ENCODE results near the gene CEP95. TPM values are rescaled to one million over a fixed set of nuclear protein-coding genes. Genes with fewer than 3 reads are reported as not detected.
A peak's percentile ranks its signal among the peaks of the same experiment; 100 is the strongest.

Gene CEP95
- total and polyA plus RNA-seq, 4 experiments from 2014 or later = 6.4 to 108 (median 61.8) TPM

DNA sequence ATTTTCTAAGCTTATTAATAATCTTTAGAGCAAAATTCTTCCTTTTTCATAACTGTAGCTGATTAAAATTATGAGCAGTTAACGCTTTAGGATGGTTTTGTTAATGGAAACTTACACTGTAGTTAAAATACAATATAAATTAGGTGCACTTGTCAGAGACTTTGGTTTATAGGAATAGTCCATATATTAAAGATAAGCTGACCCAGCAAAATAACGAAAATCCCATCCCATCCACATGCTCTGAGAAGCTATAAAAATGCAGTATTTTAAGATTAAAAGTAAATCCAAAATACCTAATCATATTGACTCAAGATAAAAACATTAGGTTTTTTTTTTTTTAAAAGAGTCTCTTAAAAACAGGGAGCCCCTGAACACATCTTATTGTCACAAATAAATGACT is 38.0 kb downstream of the CEP95 start:
- no peaks in the 10 kb centered on the region for H3K27me3 Mint-ChIP-seq
- POLR2A ChIA-PET (ENCODE audit: partially characterized antibody) = interaction anchor here (1.2 kb wide), 1 partner anchor 39 kb away, joined by 4 read pairs; the partner anchor contains the start of gene DDX5
- H3K36me3 ChIP-seq (ENCODE audit: insufficient read depth, low read length) = peaks cover 20% of the 10 kb centered on the region
- no peak for DNase-seq
- intact Hi-C loops (cut with micrococcal nuclease) = no loop called here
- H3K27me3 ChIP-seq (ENCODE audit: insufficient read depth, low read length) = no peaks in the 10 kb centered on the region
- H3K27ac Mint-ChIP-seq = no peak overlapping the region
- no peak overlapping the region for H3K4me3 ChIP-seq (ENCODE audit: low read length in 2 of 2)
- peaks cover 0 to 2% (median 0%) of the 10 kb centered on the region in 4 donors for H3K4me1 Mint-ChIP-seq
- H3K36me3 Mint-ChIP-seq = peaks cover 25 to 50% of the 10 kb centered on the region in 2 donors
- no peak overlapping the region for H3K4me3 Mint-ChIP-seq
- no peak overlapping the region for H3K27ac ChIP-seq (ENCODE audit: low read depth, low read length)
- no peaks in the 10 kb centered on the region for H3K9me3 ChIP-seq (ENCODE audit: control insufficient read depth in 1 of 2, low read length in 2 of 2)
- CTCF ChIA-PET (ENCODE audit: partially characterized antibody) = interaction anchor here (1.1 to 1.4 kb wide), 3 partner anchors 125 to 192 kb away, joined by 3 to 6 read pairs (median 4); no protein-coding TSS in a partner anchor
- H3K9me3 Mint-ChIP-seq = no peaks in the 10 kb centered on the region
- no peaks in the 10 kb centered on the region for H3K4me1 ChIP-seq (ENCODE audit: insufficient read depth, low read length)

DNA sequence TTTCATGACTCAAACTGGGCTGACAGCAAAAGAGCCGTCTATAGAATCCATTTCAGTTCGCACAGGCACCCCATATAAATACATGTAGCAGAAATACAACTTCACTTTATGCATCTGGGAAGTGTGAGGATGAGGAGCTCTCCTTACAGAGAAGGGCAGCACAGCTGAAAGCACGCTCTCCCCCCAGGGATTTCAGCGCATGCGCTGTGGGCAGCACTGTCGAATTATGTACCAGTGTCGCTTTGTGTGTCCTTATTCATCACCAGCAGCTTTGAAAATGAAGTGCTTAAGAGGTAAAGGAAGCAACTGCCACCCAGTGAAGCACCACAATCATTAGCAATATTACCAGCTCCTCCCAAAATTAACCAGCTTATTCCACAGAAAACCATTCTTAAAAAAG is 39.9 kb downstream of the CEP95 start:
- Mint-ChIP-seq H3K36me3 (peaks cover 35 to 66% of the 10 kb centered on the region in 2 donors), H3K9me3 (no peaks in the 10 kb centered on the region), H3K27me3 (no peaks in the 10 kb centered on the region), H3K4me1 (peaks cover 0 to 2% (median 0%) of the 10 kb centered on the region in 4 donors), H3K4me3 (no peak overlapping the region), H3K27ac (peak overlapping the region in 2 of 7 donors; percentile 37 to 49)
- H3K36me3 ChIP-seq (ENCODE audit: insufficient read depth, low read length) = peaks cover 26% of the 10 kb centered on the region
- no peaks in the 10 kb centered on the region for H3K27me3 ChIP-seq (ENCODE audit: insufficient read depth, low read length)
- DNase-seq = no peak
- ChIA-PET CTCF (ENCODE audit: partially characterized antibody) (interaction anchor here (3.3 kb wide), 1 partner anchor 9 kb away, joined by 10 read pairs; no protein-coding TSS in a partner anchor), POLR2A (ENCODE audit: partially characterized antibody) (interaction anchor here (1.0 kb wide), 1 partner anchor 115 kb away, joined by 3 read pairs; the partner anchor contains the start of gene SMURF2)
- H3K4me3 ChIP-seq (ENCODE audit: low read length in 2 of 2) = no peak overlapping the region
- H3K27ac ChIP-seq (ENCODE audit: low read depth, low read length) = no peak overlapping the region
- no peaks in the 10 kb centered on the region for H3K9me3 ChIP-seq (ENCODE audit: control insufficient read depth in 1 of 2, low read length in 2 of 2)
- intact Hi-C loops (cut with micrococcal nuclease) = no loop called here
- H3K4me1 ChIP-seq (ENCODE audit: insufficient read depth, low read length) = no peaks in the 10 kb centered on the region

DNA sequence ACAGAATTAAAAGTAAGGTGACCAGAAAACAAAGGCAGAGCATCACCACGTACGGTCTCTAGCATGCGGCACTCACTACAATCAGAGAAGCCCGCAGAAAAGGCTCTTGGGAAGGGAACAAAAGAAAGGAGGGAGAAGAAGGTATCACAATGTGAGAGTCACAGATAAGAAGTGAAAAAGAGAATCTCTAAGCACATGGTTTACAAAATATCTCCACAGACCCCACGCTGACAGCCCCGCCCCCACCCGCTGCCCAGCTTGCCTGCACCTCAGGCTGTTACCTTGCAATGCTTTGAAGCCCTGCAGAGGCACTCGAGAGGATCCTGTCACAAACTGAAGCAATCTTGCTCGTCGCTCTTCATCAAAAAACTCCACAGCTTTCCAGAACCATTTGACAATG is 40.5 kb downstream of the CEP95 start:
- H3K27me3 Mint-ChIP-seq = no peaks in the 10 kb centered on the region
- peaks cover 0 to 2% (median 0%) of the 10 kb centered on the region in 4 donors for H3K4me1 Mint-ChIP-seq
- no peaks in the 10 kb centered on the region for H3K9me3 Mint-ChIP-seq
- Histone ChIP-seq H3K4me1 (ENCODE audit: insufficient read depth, low read length) (no peaks in the 10 kb centered on the region), H3K27ac (ENCODE audit: low read depth, low read length) (no peak overlapping the region), H3K4me3 (ENCODE audit: low read length in 2 of 2) (no peak overlapping the region), H3K9me3 (ENCODE audit: control insufficient read depth in 1 of 2, low read length in 2 of 2) (no peaks in the 10 kb centered on the region), H3K36me3 (ENCODE audit: insufficient read depth, low read length) (peaks cover 22% of the 10 kb centered on the region), H3K27me3 (ENCODE audit: insufficient read depth, low read length) (no peaks in the 10 kb centered on the region)
- peak overlapping the region in 1 of 7 donors; percentile 78 for H3K27ac Mint-ChIP-seq
- H3K36me3 Mint-ChIP-seq = peaks cover 41 to 64% of the 10 kb centered on the region in 2 donors
- intact Hi-C loops (cut with micrococcal nuclease) = no loop called here
- ChIA-PET POLR2A (ENCODE audit: partially characterized antibody) (interaction anchor here (1.0 kb wide), 1 partner anchor 115 kb away, joined by 3 read pairs; the partner anchor contains the start of gene SMURF2), CTCF (ENCODE audit: partially characterized antibody) (interaction anchor here (1.1 to 3.3 kb wide), 2 partner anchors 10 to 127 kb away, joined by 3 to 10 read pairs; no protein-coding TSS in a partner anchor)
- no peak for DNase-seq
- H3K4me3 Mint-ChIP-seq = no peak overlapping the region

DNA sequence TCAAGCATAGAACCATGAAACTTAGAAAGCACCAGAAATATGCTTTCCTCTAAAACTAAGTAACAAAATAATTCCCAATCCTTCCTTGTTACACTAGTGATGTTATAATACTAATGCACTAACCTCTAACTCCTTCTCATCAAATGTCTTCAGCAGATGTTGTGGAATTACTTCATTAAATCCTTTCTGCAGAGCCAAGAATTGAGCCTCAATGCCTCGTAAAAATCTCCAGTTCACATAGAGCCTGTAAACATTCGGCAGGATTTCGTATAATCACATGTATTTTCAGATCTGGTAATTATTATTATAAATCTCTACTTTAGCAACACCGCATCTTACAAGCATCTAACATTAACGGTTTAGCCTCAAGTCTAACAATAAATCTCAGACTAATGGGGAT is 44.7 kb downstream of the CEP95 start:
- Mint-ChIP-seq H3K9me3 (no peaks in the 10 kb centered on the region), H3K27ac (peak overlapping the region in 4 of 7 donors; percentile 36 to 67 (median 46)), H3K36me3 (peaks cover 44 to 73% of the 10 kb centered on the region in 2 donors), H3K4me3 (no peak overlapping the region), H3K27me3 (no peaks in the 10 kb centered on the region), H3K4me1 (no peaks in the 10 kb centered on the region)
- H3K27me3 ChIP-seq (ENCODE audit: insufficient read depth, low read length) = no peaks in the 10 kb centered on the region
- ChIA-PET CTCF (ENCODE audit: partially characterized antibody) (no interaction called here), POLR2A (ENCODE audit: partially characterized antibody) (interaction anchor here (0.9 kb wide), 1 partner anchor 25 kb away, joined by 3 read pairs; no protein-coding TSS in a partner anchor)
- intact Hi-C loops (cut with micrococcal nuclease) = no loop called here
- no peak overlapping the region for H3K27ac ChIP-seq (ENCODE audit: low read depth, low read length)
- peaks cover 48% of the 10 kb centered on the region for H3K36me3 ChIP-seq (ENCODE audit: insufficient read depth, low read length)
- no peaks in the 10 kb centered on the region for H3K9me3 ChIP-seq (ENCODE audit: control insufficient read depth in 1 of 2, low read length in 2 of 2)
- H3K4me1 ChIP-seq (ENCODE audit: insufficient read depth, low read length) = no peaks in the 10 kb centered on the region
- H3K4me3 ChIP-seq (ENCODE audit: low read length in 2 of 2) = no peak overlapping the region
- no peak for DNase-seq

DNA sequence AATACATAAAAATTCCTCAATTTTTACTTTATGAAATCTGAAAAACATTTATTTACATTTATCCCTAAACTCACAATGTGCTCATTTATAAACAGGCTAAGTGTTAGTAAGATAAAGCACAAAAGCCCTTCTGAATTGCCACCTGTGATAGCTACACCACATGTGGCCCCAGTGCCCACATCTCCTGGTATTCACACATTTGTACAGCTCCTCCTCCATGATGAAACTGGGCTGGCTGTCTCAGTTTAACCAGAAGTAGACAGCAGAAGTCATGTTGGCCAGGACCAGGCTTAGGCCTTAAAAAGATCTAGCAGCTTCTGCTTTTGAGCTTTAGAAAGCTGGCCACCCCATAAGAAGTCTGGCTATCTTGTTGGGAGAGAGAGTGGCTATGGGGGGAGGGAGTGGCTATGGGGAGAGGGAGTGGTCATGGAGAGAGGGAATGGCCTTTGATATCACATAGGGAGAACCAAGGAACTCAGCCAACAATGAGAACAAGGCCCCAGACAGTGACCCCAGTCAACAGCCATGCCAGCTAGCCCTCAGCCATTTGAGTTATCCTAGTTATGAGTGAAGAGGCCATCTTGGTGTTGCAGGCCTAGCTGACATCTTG is 47.4 kb downstream of the CEP95 start:
- no peak overlapping the region for H3K4me3 Mint-ChIP-seq
- ChIA-PET POLR2A (ENCODE audit: partially characterized antibody) (interaction anchor here (0.6 to 1.2 kb wide), 3 partner anchors 46 to 507 kb away, joined by 3 read pairs; partner anchors contain the start of gene DDX5), CTCF (ENCODE audit: partially characterized antibody) (interaction anchor here (0.6 to 0.9 kb wide), 2 partner anchors 8 to 93 kb away, joined by 3 read pairs; no protein-coding TSS in a partner anchor)
- no peaks in the 10 kb centered on the region for H3K4me1 ChIP-seq (ENCODE audit: insufficient read depth, low read length)
- no peaks in the 10 kb centered on the region for H3K27me3 Mint-ChIP-seq
- H3K4me1 Mint-ChIP-seq = no peaks in the 10 kb centered on the region
- H3K9me3 ChIP-seq (ENCODE audit: control insufficient read depth in 1 of 2, low read length in 2 of 2) = no peaks in the 10 kb centered on the region
- H3K9me3 Mint-ChIP-seq = no peaks in the 10 kb centered on the region
- intact Hi-C loops (cut with micrococcal nuclease) = no loop called here
- H3K27ac ChIP-seq (ENCODE audit: low read depth, low read length) = no peak overlapping the region
- H3K36me3 Mint-ChIP-seq = peaks cover 40 to 71% of the 10 kb centered on the region in 2 donors
- H3K4me3 ChIP-seq (ENCODE audit: low read length in 2 of 2) = no peak overlapping the region
- no peak for DNase-seq
- H3K27ac Mint-ChIP-seq = peak overlapping the region in 3 of 7 donors; percentile 4 to 57 (median 35)
- H3K27me3 ChIP-seq (ENCODE audit: insufficient read depth, low read length) = no peaks in the 10 kb centered on the region
- H3K36me3 ChIP-seq (ENCODE audit: insufficient read depth, low read length) = peaks cover 45% of the 10 kb centered on the region

DNA sequence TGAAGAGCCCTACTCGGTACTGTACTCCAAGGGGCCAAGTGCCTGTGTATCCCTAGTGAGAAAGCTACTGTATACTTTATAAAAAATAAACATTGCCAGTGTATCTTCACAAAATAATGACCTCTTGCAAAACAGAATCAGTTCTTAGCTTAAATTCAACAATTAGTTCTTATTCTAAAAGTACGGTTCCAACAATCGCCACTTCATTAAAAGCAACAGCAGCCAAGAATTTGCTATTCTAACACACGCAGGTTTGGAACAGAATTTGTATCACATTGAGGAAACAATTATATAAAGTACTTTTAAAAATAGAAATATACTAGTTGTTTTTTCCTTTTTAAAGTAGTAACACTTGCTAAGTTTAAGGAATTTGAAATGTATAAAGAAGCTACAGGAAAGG is 48.5 kb downstream of the CEP95 start:
- H3K9me3 ChIP-seq (ENCODE audit: control insufficient read depth in 1 of 2, low read length in 2 of 2) = no peaks in the 10 kb centered on the region
- H3K27ac ChIP-seq (ENCODE audit: low read depth, low read length) = no peak overlapping the region
- no peak for DNase-seq
- Mint-ChIP-seq H3K9me3 (no peaks in the 10 kb centered on the region), H3K27me3 (no peaks in the 10 kb centered on the region), H3K4me3 (no peak overlapping the region), H3K36me3 (peaks cover 35 to 65% of the 10 kb centered on the region in 2 donors), H3K27ac (peak overlapping the region in 2 of 7 donors; percentile 18 to 41), H3K4me1 (no peaks in the 10 kb centered on the region)
- peaks cover 45% of the 10 kb centered on the region for H3K36me3 ChIP-seq (ENCODE audit: insufficient read depth, low read length)
- H3K27me3 ChIP-seq (ENCODE audit: insufficient read depth, low read length) = no peaks in the 10 kb centered on the region
- H3K4me3 ChIP-seq (ENCODE audit: low read length in 2 of 2) = no peak overlapping the region
- intact Hi-C loops (cut with micrococcal nuclease) = no loop called here
- POLR2A ChIA-PET (ENCODE audit: partially characterized antibody) = interaction anchor here (1.1 to 1.2 kb wide), 3 partner anchors 48 to 65 kb away, joined by 3 to 4 read pairs (median 3); partner anchors contain the start of gene DDX5
- H3K4me1 ChIP-seq (ENCODE audit: insufficient read depth, low read length) = no peaks in the 10 kb centered on the region
- CTCF ChIA-PET (ENCODE audit: partially characterized antibody) = interaction anchor here (1.1 kb wide), 2 partner anchors 13 to 137 kb away, joined by 3 read pairs; no protein-coding TSS in a partner anchor

DNA sequence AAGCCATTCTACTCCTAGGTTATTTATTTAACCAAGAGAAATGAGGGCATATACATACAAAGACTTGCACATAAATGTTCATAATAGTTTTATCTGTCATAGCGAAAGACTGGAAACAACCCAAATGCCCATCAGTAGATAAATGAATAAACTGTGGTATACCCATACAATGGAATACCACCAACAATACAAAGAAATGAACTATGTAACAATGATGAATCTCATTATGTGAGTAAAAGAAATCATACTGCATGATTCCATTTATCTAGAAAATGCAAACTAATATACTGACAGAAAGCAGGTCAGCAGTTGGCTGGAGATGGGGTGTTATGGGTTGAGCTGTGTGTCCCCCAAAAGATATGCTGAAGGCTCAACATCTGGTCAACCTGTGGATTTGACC is 57.3 kb downstream of the CEP95 start:
- Histone ChIP-seq H3K9me3 (ENCODE audit: control insufficient read depth in 1 of 2, low read length in 2 of 2) (no peaks in the 10 kb centered on the region), H3K27me3 (ENCODE audit: insufficient read depth, low read length) (no peaks in the 10 kb centered on the region), H3K4me1 (ENCODE audit: insufficient read depth, low read length) (no peaks in the 10 kb centered on the region), H3K27ac (ENCODE audit: low read depth, low read length) (no peak overlapping the region), H3K36me3 (ENCODE audit: insufficient read depth, low read length) (peaks cover 9% of the 10 kb centered on the region), H3K4me3 (ENCODE audit: low read length in 2 of 2) (no peak overlapping the region)
- CTCF ChIA-PET (ENCODE audit: partially characterized antibody) = interaction anchor here (2.4 kb wide), 1 partner anchor 172 kb away, joined by 7 read pairs; no protein-coding TSS in a partner anchor
- Mint-ChIP-seq H3K27me3 (no peaks in the 10 kb centered on the region), H3K4me1 (peaks cover 0 to 3% (median 0%) of the 10 kb centered on the region in 4 donors), H3K27ac (peak overlapping the region in 3 of 7 donors; percentile 24 to 82 (median 63)), H3K9me3 (no peaks in the 10 kb centered on the region), H3K4me3 (no peak overlapping the region), H3K36me3 (peaks cover 22 to 42% of the 10 kb centered on the region in 2 donors)
- DNase-seq = no peak
- intact Hi-C loops (cut with micrococcal nuclease) = no loop called here
- POLR2A ChIA-PET (ENCODE audit: partially characterized antibody) = interaction anchor here (1.1 kb wide), 1 partner anchor 9 kb away, joined by 3 read pairs; no protein-coding TSS in a partner anchor

All from CD4-positive, alpha-beta memory T cell (primary cell).